Epithelial cell of proximal tubule (primary cell): ENCODE results near the gene INHBC. TPM values are rescaled to one million over a fixed set of nuclear protein-coding genes. Genes with fewer than 3 reads are reported as not detected.
A peak's percentile ranks its signal among the peaks of the same experiment; 100 is the strongest.

Source experiments
- DNase-seq: peaks from one replicate; pipeline ENCODE4 v3.0.0-alpha.2; 2011; ENCODE audit warnings: low read depth
- H3K4me3 ChIP-seq: 2 replicates; pipeline ENCODE4 v1.5.1; 2011; ENCODE audit warnings: low read depth, mild to moderate bottlenecking, low read length
- CTCF ChIP-seq: conservative IDR thresholded peaks from 2 replicates; pipeline ENCODE4 v1.5.1; 2012; ENCODE audit warnings: low read depth, mild to moderate bottlenecking, low read length
- total RNA-seq: library from RNA; depleted of rRNA; stranded (reverse); fragments of >200 nt; gene quantifications from 2 replicates; pipeline ENCODE4 v1.2.3, GENCODE V29; 2015

Gene INHBC
- total RNA-seq, 1 donor from 2014 or later = not detected

GRCh38 chr12:57473886-57474285 is 39.3 kb downstream of the INHBC start:
- DNase-seq = no peak
- TF ChIP-seq CTCF = no peak
- no peak overlapping the region for H3K4me3 ChIP-seq

DNA sequence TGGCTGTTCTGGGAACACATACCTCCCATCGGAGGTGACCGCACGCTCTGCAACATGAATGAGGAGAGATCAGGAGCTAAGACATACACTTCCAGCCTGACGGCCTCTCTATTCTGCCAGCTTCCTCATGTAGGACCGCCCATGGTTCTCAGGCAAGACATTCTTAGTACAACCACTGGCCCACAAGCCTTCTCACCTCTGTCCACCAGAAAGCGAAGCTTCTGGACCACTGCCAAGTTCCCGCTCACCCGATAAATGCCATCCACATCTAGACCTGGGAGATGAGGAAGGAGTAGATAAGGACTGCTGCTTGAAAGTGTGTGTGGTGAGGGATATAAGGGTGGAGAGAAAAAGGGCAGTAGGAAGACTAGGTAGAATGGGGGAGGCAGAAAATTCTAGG is 39.8 kb downstream of the INHBC start:
- H3K4me3 ChIP-seq = no peak overlapping the region
- no peak for TF ChIP-seq CTCF
- no peak for DNase-seq

GRCh38 chr12:57474862-57475261 is 40.3 kb downstream of the INHBC start:
- TF ChIP-seq CTCF = no peak
- DNase-seq = no peak
- no peak overlapping the region for H3K4me3 ChIP-seq

DNA sequence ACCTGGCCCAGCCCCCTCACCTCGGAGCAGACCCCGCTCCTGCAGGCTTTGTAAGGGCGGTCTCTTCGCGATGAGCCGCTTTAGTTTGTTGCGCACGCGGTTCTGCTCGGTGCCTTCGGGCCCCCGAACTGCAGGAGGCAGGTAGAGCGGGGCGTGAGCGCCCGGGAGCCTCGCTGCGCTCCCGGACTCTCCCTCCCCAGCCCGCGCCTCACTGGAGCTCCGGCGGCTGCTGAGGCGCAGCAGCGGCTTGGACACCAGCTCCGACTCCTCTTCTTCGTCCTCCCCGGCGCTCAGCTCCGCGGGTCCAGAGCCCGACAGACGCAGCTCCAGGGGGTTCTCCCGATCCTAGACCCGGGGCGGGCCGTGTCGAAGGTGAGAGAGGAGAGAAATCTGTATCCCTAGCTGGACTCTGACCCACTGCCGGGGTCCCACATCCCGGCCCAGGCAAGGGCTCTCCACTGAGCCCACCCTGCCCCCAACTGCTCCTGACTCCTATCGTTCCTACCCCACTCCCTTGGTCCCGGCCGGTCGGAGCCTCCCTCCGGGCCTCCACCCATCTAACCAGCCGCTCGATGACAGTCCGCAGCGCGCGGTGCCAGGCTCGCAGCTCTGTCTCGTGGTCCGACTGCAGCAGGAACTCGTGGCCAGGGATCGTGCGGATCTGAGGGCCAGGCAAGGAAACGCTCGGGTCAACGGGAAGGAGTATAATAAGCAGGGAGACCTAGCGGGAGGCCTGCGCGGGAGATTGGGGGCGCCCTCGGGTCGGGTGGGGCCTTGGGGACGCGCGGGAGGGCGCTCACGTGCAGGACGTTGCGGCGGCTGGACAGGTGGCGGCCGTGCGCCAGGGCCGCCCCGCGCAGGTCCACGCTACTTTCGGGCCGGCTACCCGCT is 40.9 kb downstream of the INHBC start:
- TF ChIP-seq CTCF = no peak
- peak overlapping the region; percentile 34 for H3K4me3 ChIP-seq
- no peak for DNase-seq

DNA sequence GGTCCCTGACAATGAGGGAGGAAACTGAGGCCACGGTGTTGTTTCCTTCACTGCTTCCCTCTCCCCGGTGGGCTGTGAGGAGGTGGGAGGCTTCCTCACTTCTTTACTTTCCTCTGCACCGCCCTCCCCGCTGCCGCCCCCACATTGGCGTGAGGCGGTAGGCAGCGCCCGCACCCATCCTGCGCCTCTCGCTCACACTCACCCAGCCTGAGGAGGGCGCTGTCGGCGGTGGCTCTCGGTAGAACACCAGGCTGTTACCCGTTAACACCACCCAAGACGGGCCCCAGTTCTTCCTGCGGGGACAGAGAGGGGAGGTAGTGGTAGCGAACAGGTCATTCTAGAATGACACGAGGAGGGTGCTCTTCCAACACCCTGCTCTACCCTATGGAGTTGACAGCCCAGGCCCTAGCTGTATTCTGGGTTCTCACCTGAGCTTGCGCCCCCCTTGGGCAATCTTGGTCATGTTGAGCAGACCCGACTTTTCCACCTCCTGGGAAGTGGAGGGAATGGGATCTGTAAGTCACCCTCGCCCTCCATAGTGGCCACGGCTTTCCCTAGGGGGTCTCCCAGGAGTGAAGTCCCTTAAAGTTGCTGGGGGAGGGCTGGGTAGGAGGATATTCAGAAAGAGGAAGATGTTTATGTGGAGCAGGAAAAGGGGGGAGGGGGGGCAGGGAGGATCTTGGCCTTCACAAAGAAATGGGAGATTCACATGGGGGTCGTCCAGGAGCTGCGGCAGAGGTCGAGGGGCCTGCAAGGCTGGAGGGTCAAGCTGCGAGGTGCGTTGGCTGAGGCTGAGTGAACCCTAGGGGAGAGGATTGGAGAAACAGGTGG is 41.8 kb downstream of the INHBC start:
- peak overlapping the region; percentile 34 for H3K4me3 ChIP-seq
- TF ChIP-seq CTCF = peak; percentile 36
- DNase-seq = no peak

GRCh38 chr12:57476993-57477709 is 42.6 kb downstream of the INHBC start:
- H3K4me3 ChIP-seq = no peak overlapping the region
- DNase-seq = no peak
- no peak for TF ChIP-seq CTCF
